HG02840 (cell line): ENCODE data around the gene HSPG2.

Experiments
- ATAC-seq: cut with Tn5 transposase; IDR thresholded peaks from one replicate; pipeline ENCODE4 v1.9.1; 2021; ENCODE audit warnings: mild to moderate bottlenecking, moderate library complexity, moderate number of reproducible peaks; ENCODE audit not compliant: unreplicated experiment, low FRiP score

HSPG2 gene

GRCh38 chr1:21884456-21885235 lies 52.5 kb downstream of the HSPG2 start:
- no peak for ATAC-seq

GRCh38 chr1:21882721-21883415 lies 54.2 kb downstream of the HSPG2 start:
- no peak for ATAC-seq

DNA sequence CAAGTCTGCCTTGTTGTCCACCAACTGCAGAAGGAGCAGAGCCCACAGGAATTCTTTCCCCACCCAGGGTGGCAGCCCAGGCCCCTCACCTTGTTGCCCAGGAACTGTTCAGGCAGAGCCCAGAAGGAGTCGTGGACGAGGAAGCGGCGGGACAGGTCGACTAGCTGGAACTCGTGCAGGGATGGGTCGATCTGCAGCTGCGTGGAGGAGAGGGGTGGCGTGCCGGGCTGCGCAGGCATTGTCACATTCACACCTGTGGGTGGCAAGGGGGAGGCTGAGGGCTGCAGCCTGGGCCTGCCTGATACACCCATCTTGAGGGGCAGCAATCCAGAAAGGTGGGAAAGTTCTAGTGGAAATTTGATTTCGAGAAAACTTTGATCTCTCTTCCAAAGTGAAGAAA lies 55.9 kb downstream of the HSPG2 start:
- ATAC-seq, result no peak

DNA sequence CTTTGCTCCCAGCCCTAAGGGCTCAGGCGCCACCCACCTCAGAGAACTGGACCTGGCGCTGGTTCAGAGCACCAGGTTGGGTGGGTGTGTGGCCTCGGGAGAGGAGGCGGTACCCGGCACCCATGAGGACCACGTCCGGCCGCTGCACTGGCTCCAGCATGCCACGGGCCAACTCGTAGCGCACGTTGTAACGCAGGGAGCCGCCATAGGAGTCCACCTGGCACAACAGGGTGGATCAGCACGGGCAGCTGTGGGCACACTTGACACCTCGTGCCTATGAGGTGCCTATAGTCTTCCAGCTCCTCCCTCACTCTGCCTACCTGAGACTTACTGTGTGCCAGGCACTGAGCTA lies 56.5 kb downstream of the HSPG2 start:
- no peak for ATAC-seq

DNA sequence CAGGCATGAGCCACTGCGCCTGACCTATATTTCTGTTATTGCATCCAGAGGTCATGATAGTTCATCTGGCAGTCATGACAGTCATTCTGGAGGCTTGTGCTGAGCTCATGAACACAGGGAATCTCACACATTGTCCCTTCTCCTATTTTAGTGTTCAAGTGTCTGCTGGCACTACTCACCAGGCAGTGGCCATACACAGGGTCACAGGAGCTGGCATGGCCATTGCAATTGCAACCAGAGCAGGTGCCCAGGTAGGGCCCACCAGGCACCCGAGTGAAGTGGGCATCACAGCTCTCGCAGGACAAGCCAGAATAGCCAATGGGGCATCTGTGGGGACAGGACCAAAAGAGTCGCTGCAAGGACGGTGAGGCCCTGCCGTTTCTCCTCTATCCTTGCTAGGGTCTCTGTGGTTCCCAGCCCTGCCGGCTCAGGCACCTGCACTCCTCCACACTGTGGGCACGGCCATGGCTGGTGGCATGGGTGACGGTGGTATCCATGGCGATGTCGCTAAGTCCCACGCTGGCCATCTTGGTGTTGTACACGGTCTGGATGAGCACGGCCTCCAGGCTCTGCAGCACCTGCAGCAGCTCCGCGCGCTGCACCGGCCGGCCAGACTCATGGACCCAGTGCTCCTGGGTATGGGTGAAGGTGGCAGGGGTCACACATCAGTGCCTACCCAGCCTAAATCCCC lies 57.0 kb downstream of the HSPG2 start:
- no peak for ATAC-seq

DNA sequence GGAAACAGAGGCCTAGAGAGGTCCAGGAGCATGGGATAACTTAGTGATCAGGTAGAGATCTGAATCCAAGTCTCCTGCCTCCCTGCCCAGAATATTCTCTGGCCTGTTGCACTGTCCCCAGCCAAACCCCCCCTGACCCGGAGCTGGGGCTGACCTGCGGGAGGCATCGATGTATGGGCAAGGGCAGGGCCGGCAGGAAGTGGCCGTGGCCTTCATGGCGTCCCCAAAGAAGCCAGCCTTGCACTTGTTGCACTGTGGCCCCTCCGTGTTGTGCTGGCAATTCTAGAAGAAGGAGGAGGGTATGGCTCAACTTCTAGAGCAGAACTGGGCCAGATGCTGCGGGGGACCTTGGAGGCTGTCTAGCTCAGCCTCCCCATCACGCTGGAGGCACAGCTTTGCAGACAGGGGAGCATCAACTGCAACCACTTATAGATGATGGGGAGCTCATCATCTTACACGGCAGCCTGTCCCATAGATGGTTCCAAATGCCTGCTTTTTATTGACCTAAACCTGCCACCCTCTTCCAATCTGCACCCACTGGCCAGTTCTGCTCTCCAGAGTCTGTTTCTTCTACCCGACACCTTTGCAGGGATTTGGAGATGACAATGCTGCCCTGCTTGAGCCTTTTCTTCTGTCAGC lies 58.2 kb downstream of the HSPG2 start:
- no peak for ATAC-seq

DNA sequence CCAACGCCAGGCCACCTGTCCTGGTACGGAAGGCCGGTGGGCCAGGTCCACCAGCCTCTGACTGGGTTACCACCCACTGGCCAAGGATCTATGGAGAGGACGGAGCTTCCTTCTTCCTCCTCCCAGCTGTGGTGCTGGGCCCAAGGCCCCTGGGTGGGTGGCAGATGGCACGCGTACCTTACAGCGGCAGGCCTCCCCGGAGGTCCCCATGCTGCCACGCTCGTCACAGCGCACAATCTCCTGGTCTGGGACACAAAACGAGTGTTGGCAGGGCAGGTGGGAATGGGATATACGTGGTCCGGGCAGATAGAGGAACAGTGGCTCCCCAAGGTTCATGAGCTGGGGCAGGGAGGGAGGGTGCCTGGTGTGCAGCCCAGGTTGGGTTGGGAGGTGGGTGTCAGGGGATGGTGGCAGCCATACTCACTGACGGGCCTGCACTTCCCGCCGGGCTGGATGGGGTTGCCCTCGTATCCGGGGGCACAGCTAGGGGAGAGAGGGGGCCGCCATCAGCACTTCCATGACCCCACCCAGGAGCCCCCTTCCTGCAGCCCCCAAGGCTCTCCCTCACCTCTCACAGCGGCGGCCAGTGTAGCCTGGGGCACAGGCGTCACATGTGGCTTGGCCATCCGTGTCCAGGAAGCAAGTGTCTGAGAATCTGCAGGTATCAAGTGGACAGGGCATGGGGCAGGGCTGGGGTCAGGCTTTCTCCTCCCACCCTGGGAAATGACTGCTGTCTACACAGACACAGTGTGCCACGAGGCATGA lies 58.9 kb downstream of the HSPG2 start:
- no peak for ATAC-seq

DNA sequence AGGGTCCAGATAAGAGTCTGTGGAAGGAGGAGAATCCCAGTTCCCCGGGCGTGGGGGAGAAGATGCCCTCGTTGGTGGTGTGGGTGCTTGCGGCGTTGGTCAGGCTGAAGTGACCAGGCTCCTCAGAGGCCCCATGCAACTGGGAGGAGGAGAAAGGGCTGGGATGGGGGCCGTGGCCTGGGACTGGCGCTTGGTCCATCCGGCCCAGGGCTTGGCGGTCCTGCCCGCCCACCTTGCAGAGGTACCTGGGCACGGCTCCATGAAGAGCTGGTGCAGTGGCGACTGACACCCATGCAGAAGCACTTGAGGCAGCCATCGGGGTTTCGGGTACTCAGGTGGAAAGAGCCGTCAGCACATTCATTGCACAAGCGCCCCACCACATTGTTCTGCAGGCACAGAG lies 60.8 kb downstream of the HSPG2 start:
- ATAC-seq, result no peak

DNA sequence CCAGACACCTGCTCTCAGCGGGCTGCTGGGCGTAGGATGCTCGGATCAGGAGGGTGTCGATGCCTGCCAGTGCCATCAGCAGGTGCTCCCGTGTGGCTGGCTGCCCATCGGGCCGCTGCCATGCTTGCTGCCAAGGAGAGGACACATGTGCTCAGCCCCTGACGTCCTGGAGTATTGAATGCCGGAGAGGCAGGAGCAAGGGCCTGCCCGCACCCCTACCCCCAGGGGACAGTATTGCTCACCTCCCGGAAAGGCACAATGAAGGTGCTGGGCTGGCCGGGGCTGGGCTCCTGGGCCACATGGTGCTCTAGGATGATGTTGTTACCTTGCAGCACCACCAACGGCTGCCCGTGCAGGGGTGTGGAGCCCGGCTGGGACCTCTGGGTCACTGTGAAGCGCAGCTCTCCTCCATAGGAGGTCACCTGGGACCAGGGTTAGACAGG lies 61.5 kb downstream of the HSPG2 start:
- ATAC-seq, result no peak

GRCh38 chr1:21874778-21875547 lies 62.1 kb downstream of the HSPG2 start:
- no peak for ATAC-seq

- no peak for ATAC-seq
These were observed 62.8 kb downstream of the HSPG2 start for GRCh38 chr1:21874328-21874727.

DNA sequence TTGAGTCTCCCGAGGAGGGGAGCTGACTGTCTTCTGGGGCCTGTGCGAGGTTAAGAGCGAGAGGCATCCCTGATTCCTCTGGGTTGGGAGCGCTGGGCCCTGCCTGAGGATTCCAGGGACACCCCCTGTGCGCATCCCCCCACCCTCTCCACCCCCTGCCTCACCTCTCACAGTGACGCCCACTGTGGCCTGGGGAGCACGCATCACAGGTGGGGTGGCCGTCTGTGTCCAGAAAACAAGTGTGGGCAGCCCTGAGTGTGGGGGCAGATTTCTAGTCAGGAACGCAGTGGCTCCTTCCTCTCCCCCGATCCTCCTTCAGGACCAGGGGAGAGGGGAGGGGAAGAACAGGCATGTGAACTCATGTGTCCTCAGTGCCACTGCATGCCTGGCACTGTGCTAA lies 63.3 kb downstream of the HSPG2 start:
- no peak for ATAC-seq

DNA sequence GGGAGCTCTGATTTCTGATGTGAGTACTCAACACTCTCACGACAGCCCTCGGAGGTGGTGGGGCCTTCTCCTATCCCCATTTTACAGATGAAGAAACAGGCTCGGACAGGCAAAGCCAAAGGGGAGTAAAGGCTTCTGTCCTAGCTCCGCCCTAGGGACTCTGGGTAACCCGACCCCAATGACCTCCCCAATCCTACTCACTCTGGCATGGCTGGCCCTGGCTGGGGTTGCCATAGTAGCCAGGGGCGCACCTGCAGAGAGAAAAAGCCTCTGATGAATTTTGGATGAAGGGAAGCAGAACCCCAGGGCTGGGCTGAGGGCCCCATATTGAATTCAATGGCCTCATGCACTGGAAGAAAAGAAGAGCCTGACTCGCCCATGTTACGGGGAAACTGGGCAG lies 63.9 kb downstream of the HSPG2 start:
- ATAC-seq, result no peak

- ATAC-seq, result no peak
These were observed 64.5 kb downstream of the HSPG2 start for GRCh38 chr1:21872445-21873079.

DNA sequence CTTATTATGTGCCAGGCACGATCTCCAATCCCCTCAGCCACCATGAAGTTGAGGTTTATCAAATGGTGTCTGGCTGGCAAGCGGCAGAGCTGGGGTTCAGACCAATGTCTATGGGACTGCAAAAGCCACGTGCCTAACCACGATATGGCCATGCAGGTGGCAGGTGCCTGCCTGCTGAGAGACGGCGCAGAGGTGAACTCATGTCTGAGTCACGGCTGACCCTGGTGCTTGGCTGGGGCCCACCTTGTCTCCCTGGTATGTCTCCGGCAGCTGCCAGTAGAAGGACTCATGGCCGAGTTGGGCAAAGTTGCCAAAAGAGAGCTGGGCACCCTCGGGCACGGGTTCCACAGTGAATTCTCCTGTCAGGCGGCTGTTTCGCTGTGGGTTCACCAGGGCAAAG lies 65.2 kb downstream of the HSPG2 start:
- ATAC-seq, result no peak

- ATAC-seq, result no peak
These were observed 66.5 kb downstream of the HSPG2 start for GRCh38 chr1:21870611-21871010.

DNA sequence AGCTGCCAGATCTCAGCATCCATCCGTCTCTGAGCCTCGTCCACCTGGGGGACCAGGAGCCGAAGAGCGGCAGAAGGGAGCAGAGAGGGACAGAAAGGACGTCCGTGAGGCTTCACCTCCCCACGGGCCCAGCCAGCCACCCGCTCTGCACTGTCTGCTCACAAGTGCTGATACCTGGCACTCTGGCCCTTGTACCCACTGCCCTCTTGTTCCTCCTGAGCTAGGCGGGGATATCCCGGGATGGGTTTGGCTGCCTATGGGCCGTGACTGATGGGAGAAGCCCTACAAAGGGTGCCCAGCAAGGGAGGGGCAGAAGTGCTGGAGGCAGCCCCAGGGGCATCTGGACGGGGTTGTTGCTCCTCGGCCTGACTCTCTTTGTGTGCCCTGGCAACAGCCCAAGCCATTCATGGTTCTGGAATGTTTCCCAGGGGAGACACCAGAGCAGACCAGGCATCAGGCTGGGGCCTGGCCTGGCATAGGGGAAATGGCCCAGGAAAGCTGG lies 67.4 kb downstream of the HSPG2 start:
- no peak for ATAC-seq

GRCh38 chr1:21868941-21869454 lies 68.1 kb downstream of the HSPG2 start:
- ATAC-seq, result no peak

- ATAC-seq, result no peak
These were observed 68.6 kb downstream of the HSPG2 start for GRCh38 chr1:21868482-21868881.
